Ovary (tissue), 3 donors: ENCODE results near the gene MEF2C.

Source experiments
- CTCF ChIP-seq, 3 donors: fragments of 450-650 bp in 2 of 3; fragments of 200-600 bp in 1 of 3; IDR thresholded peaks; one replicate each; pipeline versions ENCODE4 v1.5.1 to v1.8.0; 2016 to 2022; ENCODE audit warnings: antibody characterized with exemption in 3 of 3, mild to moderate bottlenecking in 1 of 3
- POLR2A ChIP-seq: fragments of 450-650 bp; IDR thresholded peaks from one replicate; pipeline ENCODE4 v1.6.1; 2017; ENCODE audit warnings: antibody characterized with exemption, mild to moderate bottlenecking, moderate library complexity
- donor health status: DM: no; HTN: no; CAD: no.

- no peak for TF ChIP-seq CTCF (IDR thresholded peaks at IDR 0.05)
- peak; percentile 54 for TF ChIP-seq POLR2A
Observed at GRCh38 chr5:88889189-88890069, 6.4 kb upstream of the MEF2C start.
